GM21360 (cell line): ENCODE results near the gene ECT2L.

Source experiments
- ATAC-seq: cut with Tn5 transposase; IDR thresholded peaks from one replicate; pipeline ENCODE4 v1.9.1; 2021; ENCODE audit warnings: mild to moderate bottlenecking, moderate library complexity; ENCODE audit not compliant: unreplicated experiment

Gene ECT2L

GRCh38 chr6:138805016-138805765, 9.3 kb downstream of the ECT2L start:
- no peak for ATAC-seq

GRCh38 chr6:138806889-138807288, 11.0 kb downstream of the ECT2L start:
- no peak for ATAC-seq

- ATAC-seq: no peak
These were observed 13.8 kb downstream of the ECT2L start for GRCh38 chr6:138809677-138810076.

- no peak for ATAC-seq
These were observed 16.0 kb downstream of the ECT2L start for GRCh38 chr6:138811866-138812265.

GRCh38 chr6:138814179-138814834, 18.4 kb downstream of the ECT2L start:
- ATAC-seq: no peak

- no peak for ATAC-seq
These were observed 19.3 kb downstream of the ECT2L start for GRCh38 chr6:138815221-138815620.

- ATAC-seq: peak; percentile 55
These were observed 20.1 kb downstream of the ECT2L start for GRCh38 chr6:138815797-138816528.

- ATAC-seq: peak; percentile 16
These were observed 21.9 kb downstream of the ECT2L start for GRCh38 chr6:138817799-138818198.

- ATAC-seq: peak; percentile 82
These were observed 22.8 kb downstream of the ECT2L start for GRCh38 chr6:138818496-138819194.

- ATAC-seq: no peak
These were observed 25.6 kb downstream of the ECT2L start for GRCh38 chr6:138821519-138821918.

- ATAC-seq: no peak
These were observed 28.7 kb downstream of the ECT2L start for GRCh38 chr6:138824482-138825144.

- ATAC-seq: no peak
These were observed 34.4 kb downstream of the ECT2L start for GRCh38 chr6:138830248-138830647.

GRCh38 chr6:138832182-138832581, 36.3 kb downstream of the ECT2L start:
- no peak for ATAC-seq

- ATAC-seq: no peak
These were observed 38.1 kb downstream of the ECT2L start for GRCh38 chr6:138833816-138834539.

GRCh38 chr6:138837246-138837645, 41.4 kb downstream of the ECT2L start:
- no peak for ATAC-seq

- ATAC-seq: no peak
These were observed 48.3 kb downstream of the ECT2L start for GRCh38 chr6:138844192-138844591.

- ATAC-seq: no peak
These were observed 52.0 kb downstream of the ECT2L start for GRCh38 chr6:138847884-138848283.

GRCh38 chr6:138848461-138848860, 52.6 kb downstream of the ECT2L start:
- no peak for ATAC-seq

GRCh38 chr6:138849791-138850190, 53.9 kb downstream of the ECT2L start:
- no peak for ATAC-seq

GRCh38 chr6:138856654-138857053, 60.8 kb downstream of the ECT2L start:
- ATAC-seq: no peak
